Measurements from ENCODE around the gene DNAH6.

The DNAH6 gene

GRCh38 chr2:84701880-84702279, 185.6 kb downstream of the DNAH6 start:
- no peak for DNase-seq

DNA sequence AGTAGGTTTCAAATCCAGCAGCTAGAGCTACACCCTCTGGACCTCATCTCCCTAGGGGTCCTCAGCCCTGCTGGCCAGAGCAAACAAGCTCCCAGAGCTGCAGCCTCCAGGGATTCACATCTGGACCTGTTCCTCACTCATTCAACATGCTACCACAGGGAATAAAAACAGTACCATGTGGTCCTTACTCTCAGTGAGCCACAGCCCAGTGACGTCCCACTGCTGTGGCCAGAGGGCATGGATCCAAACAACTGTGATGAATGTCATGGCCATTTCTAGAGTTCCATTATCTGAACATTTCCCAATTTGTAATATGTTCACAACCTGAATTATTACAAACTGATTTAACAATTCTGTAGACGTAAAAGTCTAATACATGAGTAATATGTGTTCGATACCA, 186.6 kb downstream of the DNAH6 start:
- DNase-seq = no peak

GRCh38 chr2:84703831-84704230, 187.5 kb downstream of the DNAH6 start:
- no peak for DNase-seq

DNA sequence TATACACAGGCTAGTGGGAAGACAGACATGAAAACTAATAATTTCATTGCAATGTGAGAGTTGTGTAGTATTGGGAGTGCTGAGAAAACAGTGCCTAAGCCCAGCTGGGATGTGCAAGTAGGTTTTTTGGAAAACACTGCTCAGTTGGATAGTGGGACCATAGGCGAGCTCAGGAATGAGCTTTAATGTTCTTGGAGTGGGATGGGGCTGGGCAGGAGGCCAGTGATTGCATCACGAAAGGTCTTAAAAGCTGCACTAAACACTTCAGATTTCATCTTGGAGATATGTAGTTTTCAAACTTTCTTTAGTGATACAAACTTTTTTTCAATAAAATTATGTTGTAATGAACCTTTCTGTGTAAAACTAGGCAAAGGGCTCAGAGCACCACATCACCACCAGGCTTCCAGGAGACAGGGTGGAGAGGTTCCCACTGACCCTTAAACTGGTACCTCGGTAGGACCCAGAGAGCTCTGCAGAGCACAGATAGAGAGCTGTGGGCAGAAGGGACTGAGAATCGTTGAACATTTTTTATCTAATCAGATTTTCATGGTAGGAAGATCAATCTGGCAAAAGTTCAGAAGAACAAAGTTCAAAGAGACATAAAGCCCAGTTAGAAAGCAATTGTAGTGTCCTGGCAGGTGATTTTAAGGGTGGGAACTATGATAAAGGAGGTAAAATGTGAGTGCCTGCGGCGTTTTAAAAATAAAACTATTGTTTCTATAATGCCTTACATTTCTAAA, 188.4 kb downstream of the DNAH6 start:
- DNase-seq = no peak

DNA sequence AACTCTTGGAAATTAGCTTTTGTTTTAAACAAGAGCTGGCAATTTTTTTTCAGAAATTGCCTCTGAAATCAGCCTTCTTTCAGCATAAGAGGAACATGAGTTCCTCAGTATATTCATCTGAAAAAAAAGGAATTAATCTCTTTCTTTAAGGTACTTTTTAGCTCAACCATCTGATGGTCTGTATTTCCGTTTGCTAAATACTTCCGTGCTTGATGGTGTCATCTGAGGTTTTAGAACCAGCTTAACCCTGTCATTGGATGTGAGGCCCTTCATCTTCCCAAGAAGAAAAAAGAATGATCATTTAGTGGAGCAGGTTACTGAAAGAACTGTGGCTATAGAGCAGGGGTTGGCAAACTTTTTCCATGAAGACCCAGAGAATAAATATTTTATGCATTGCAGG, 189.6 kb downstream of the DNAH6 start:
- no peak for DNase-seq

DNA sequence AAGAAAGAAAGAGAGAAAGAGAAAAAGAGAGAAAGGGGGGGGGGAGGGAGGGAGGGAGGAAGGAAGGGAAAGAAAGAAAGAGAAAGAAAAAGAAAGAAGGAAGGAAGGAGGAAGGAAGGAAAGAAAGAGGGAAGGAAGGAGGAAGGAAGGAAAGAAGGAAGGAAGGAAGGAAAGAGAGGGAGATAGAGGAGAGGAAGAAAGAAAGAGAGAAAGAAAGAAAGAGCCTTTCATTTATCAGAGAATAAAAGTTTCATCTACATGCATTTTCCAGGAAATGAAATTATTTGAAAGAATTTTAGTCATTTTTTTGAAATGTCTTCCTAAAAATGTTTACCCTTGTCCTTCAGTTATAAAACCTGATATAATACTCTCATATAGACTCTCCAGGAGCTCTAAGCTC, 192.1 kb downstream of the DNAH6 start:
- DNase-seq = no peak

- no peak for DNase-seq
Observed at GRCh38 chr2:84711651-84712050, 195.4 kb downstream of the DNAH6 start.

GRCh38 chr2:84713441-84713840, 197.1 kb downstream of the DNAH6 start:
- no peak for DNase-seq

DNA sequence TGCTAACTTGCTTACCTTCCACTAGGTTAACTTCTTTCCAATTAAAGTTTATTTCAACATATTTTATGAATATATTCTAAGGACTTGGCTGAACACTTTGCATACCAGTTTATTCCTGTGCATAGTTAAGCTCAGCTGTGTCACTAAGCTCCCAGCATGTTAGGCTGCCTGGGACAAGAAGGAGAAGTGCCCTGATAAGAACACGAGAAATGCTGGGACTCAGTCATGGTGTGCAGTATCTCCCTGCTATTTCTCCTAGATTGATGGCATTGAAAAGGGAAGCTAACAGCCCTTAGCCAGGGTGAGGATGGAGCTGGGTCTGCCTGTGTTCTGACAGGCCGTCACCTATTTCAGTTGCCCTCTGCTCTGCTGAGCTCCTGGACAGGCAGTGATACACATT, 200.3 kb downstream of the DNAH6 start:
- DNase-seq = no peak

DNA sequence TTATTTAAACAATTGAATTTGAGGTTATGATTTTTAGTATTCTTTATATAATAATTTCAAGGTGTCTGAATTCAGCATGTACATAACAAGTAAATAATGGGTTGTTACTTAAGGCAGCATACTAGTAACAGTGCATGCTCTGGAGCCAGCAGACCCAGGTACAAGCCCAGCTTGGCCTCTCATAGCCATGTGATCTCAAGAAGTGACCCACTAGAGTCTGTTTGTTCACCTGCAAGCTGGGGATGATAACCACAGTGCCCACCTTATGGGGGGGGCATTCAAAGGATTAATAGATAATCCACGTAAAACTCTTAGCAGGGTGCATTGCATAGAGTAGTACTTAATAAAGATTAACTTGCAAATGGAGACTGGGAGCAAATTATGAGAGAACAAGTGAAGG, 201.0 kb downstream of the DNAH6 start:
- no peak for DNase-seq

- DNase-seq = no peak
Observed at GRCh38 chr2:84719434-84719833, 203.1 kb downstream of the DNAH6 start.

DNA sequence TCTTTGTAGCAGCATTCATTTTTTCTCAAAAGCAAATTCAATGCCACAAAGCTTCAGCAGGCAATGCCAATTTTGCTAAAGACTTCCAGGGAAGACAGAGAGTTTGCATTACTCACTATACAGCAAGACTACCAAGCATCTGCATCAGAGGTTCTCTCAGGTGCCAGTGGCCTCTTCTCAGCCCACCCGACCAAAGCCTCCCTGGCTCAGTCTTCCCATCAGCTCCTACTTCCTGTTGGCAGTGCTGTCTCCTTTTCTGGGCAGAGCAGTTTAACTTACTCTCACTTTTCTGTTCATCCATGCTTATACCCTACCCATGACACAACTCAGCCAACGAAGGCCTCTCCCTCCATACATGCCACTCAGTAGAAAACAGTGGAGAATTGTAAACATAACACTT, 207.5 kb downstream of the DNAH6 start:
- no peak for DNase-seq

DNA sequence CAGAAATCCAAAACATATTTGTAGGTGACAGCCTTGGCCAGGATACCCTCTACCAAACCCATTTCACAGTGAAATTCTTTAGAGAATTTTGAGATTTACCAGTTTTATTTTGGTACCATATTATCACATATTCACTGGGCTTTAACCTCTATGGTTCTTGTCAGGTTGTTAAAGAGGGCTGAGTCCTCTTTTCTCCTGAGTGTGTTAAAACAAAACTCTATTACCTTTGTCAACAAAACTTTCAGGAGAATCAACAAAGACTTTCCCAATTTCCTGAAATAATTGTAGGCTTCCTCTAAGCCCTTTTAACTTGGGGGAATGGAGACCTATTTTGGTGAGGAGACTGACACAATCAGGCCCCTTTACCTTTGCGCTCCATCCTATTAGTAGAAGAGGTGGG, 209.4 kb downstream of the DNAH6 start:
- no peak for DNase-seq

GRCh38 chr2:84727315-84727714, 211.0 kb downstream of the DNAH6 start:
- no peak for DNase-seq

DNA sequence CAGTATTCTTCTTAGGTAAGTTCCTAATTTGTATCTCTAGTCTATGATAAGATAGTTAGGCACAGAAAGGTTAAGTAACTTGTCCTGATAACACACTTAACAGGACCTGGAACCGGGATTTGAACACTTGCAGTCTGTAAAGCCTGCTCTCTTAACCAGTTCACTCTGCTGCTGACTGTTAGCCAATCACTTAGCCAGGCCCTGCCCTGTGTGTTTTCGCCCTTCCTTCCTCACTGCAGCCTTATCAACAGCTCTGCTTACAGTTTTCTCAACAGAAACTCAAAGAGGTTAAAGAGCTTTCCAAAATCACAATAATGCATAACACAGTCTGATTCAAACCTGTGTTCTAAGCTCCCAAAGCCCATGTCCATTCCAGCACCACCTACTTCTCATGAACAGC, 212.9 kb downstream of the DNAH6 start:
- no peak for DNase-seq

- DNase-seq = no peak
Observed at GRCh38 chr2:84731185-84731584, 214.9 kb downstream of the DNAH6 start.

DNA sequence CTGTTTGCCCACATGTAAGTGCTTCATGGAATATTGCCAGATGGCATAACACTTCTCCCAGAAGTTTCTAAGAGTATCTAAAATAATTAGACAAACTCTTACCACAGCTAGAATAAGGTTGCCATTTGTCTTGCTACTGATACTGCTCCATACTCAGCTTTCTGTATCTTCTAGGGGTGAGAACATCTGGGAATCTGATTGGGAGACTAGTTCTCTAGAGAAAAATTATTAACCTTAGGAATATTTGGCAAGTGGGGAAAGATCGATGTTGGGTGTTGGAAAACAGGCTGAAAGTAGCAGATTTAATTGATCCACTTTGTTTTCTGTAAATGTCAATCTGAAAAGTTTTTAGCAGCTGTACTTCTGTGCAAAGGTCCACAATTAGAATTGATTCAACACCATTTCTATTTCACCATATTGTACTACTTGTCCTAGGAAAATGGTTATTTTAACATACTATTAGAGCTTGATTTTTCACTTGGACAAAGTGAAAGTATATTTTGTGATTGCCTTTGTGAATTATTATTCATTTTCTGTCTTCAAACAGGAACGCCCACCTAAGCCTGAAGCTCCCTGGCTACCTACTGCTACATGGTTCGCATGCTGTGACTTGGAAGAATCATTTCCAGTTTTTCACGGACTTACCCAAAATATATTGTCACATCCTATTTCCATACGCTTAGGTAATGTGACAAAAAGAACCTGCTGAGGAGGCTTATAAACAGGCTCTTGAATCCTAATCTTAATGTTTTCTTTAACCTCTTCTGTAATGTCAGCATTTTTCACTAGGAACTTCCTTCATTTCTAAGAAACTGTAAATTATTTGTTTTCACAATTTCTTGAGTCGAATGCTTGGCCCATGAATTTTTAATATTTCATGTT, 216.8 kb downstream of the DNAH6 start:
- DNase-seq = no peak

DNA sequence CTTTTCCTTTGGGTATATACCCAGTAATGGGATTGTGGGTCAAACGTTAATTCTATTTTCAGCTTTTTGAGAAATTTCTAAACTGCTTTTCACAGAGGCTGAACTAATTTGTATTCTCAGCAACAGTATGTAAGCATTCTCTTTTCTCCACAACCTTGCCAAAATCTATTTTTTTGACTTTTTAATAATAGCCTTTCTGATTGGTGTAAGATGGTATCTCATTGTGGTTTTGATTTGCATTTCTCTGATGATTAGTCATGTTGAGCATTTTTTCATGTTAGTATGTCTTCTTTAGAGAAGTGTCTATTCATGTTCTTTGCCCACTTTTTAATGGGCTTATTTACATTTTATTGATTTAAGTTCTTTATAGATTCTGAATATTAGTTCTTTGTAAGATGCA, 219.1 kb downstream of the DNAH6 start:
- no peak for DNase-seq

GRCh38 chr2:84741182-84741822, 225.0 kb downstream of the DNAH6 start:
- peak; percentile 10 for DNase-seq

DNA sequence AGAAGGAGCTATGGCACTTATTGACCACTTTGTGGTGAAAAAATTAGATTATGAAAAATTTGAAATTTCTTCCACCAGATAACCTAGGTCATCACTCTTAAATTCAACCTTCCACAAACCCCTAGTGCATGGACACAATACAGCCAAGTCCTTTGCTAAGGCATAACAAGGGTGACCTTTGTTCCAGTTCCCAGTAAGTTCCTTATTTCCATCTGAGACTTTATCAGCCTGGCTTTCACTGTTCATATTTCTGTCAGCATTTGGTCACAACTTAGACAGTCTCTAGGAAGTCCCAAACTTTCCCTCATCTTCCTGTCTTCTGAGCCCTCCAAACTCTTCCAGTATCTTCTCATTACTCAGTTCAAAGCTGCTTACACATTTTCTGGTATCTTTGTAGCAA, 232.0 kb downstream of the DNAH6 start:
- DNase-seq = no peak

GRCh38 chr2:84749442-84749841, 233.1 kb downstream of the DNAH6 start:
- no peak for DNase-seq

DNA sequence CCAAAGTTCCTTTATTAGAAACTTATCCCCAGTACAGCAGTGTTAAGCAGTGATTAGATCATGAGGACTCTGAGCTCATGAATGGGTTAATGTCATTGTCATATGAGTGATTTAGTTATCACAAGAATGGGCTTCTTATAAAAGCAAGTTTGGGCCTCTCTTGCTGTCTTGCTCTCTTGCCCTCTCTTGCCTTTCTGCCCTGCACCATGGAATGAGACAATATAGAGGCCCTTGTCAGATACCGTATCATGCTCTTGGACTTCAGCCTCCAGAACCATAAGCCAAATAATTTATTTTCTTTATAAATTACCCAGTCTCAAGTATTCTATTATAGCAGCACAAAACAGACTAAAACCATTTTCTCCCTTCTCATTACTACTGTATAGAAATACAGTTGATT, 238.8 kb downstream of the DNAH6 start:
- DNase-seq = no peak

- DNase-seq = no peak
Observed at GRCh38 chr2:84757648-84758047, 241.3 kb downstream of the DNAH6 start.

GRCh38 chr2:84766791-84767190, 250.5 kb downstream of the DNAH6 start:
- DNase-seq = no peak
